Panc1 (cell line): Measurements from ENCODE around the gene CMPK1. TPM values are rescaled to one million over a fixed set of nuclear protein-coding genes. Genes with fewer than 3 reads are reported as not detected.

ENCODE experiments used
- ATAC-seq: fragments of 200-7000 bp; cut with Tn5 transposase; 2 replicates; pipeline ENCODE4 v1.9.1; 2020; ENCODE audit warnings: mild to moderate bottlenecking, moderate library complexity
- BruUV-seq: library from RNA; stranded (reverse); fragments of 400-500 nt; replicated peaks from 2 replicates; lab custom pipeline; 2021; lab: Mats Ljungman, UMichigan
- CTCF ChIA-PET: fragments of 300-600 bp; sonication (Branson Sonifier 250); formaldehyde crosslinking; loops from one replicate; lab custom pipeline; 2022; ENCODE audit warnings: antibody characterized with exemption; lab: Charles Lee
- POLR2A ChIA-PET: fragments of 300-600 bp; sonication (Branson Sonifier 250); formaldehyde crosslinking; loops from one replicate; lab custom pipeline; 2022; ENCODE audit warnings: antibody characterized with exemption; lab: Charles Lee
- DNase-seq: peaks from one replicate; pipeline ENCODE4 v3.0.0-alpha.2; 2010; ENCODE audit warnings: low read depth, low spot score
- H3K27ac ChIP-seq: 2 replicates; pipeline ENCODE4 v1.5.1; 2011; ENCODE audit warnings: mild to moderate bottlenecking, low read length, inconsistent platforms
- H3K27me3 ChIP-seq: fragments of 200-500 bp; sonication (Bioruptor generic); 2 replicates; pipeline ENCODE4 v1.6.0; 2014; ENCODE audit warnings: low read length, inconsistent platforms; ENCODE audit not compliant: control insufficient read depth, insufficient read depth
- H3K36me3 ChIP-seq: fragments of 200-500 bp; sonication (Bioruptor generic); 2 replicates; pipeline ENCODE4 v1.5.1; 2014; ENCODE audit warnings: inconsistent platforms, mild to moderate bottlenecking, low read length, moderate library complexity; ENCODE audit not compliant: control insufficient read depth, insufficient read depth
- H3K4me1 ChIP-seq: 2 replicates; pipeline ENCODE4 v1.5.1; 2011; ENCODE audit warnings: inconsistent platforms, mild to moderate bottlenecking, low read length, moderate library complexity; ENCODE audit not compliant: control insufficient read depth, insufficient read depth
- H3K4me3 ChIP-seq, 2 experiments: 2 replicates each; pipeline ENCODE4 v1.5.1; 2011 to 2012; ENCODE audit warnings: low read depth in 2 of 2, low read length in 2 of 2, mild to moderate bottlenecking in 2 of 2, inconsistent platforms in 1 of 2, moderate library complexity in 1 of 2
- H3K9me3 ChIP-seq: fragments of 200-500 bp; sonication (Bioruptor generic); 2 replicates; pipeline ENCODE4 v1.5.1; 2014; ENCODE audit warnings: low read depth, mild to moderate bottlenecking, inconsistent platforms, low read length, moderate library complexity; ENCODE audit not compliant: control insufficient read depth, insufficient read depth
- POLR2AphosphoS5 ChIP-seq: IDR thresholded peaks from 2 replicates; pipeline ENCODE4 v1.6.1; 2012; ENCODE audit warnings: mild to moderate bottlenecking, low read depth, low read length, moderate library complexity
- SIN3A ChIP-seq: IDR thresholded peaks from 2 replicates; pipeline ENCODE4 v1.6.1; 2012; ENCODE audit warnings: low read depth, mild to moderate bottlenecking, low read length, moderate library complexity, borderline replicate concordance; ENCODE audit not compliant: insufficient read depth
- TCF7L2 ChIP-seq: IDR thresholded peaks from 2 replicates; pipeline ENCODE4 v1.6.1; 2011; ENCODE audit warnings: mild to moderate bottlenecking, low read depth, low read length, inconsistent platforms
- in situ Hi-C: cut with HindIII; loops from 2 replicates; pipeline ENCODE4 v1.10.0; 2016; ENCODE audit warnings: low sequenced_read_pairs, low pct_unique_long_range_greater_than_20kb
- intact Hi-C: fragments of 100-400 bp; cut with micrococcal nuclease; formaldehyde crosslinking; loops from one replicate; pipeline ENCODE4 v1.10.0; 2022; ENCODE audit not compliant: unreplicated experiment
- total RNA-seq: library from RNA; stranded (reverse); gene quantifications from one replicate; pipeline ENCODE4 v1.2.1, GENCODE V29; 2021; ENCODE audit not compliant: unreplicated experiment
- TF ChIP-seq, protein P1 (sequence below): fragments of 450-650 bp; IDR thresholded peaks from 2 replicates; pipeline ENCODE4 v1.5.1; 2017; ENCODE audit warnings: mild to moderate bottlenecking
- TF ChIP-seq, protein P2 (sequence below), 2 experiments: IDR thresholded peaks; 2 replicates each; pipeline ENCODE4 v1.6.1; 2011 to 2012; ENCODE audit warnings: low read depth in 2 of 2, control low read depth in 1 of 2, low read length in 1 of 2, mild to moderate bottlenecking in 1 of 2, moderate library complexity in 1 of 2; ENCODE audit not compliant: insufficient read depth in 1 of 2

CMPK1 gene
- total RNA-seq, 1 experiment from 2014 or later: 85.1 TPM

DNA sequence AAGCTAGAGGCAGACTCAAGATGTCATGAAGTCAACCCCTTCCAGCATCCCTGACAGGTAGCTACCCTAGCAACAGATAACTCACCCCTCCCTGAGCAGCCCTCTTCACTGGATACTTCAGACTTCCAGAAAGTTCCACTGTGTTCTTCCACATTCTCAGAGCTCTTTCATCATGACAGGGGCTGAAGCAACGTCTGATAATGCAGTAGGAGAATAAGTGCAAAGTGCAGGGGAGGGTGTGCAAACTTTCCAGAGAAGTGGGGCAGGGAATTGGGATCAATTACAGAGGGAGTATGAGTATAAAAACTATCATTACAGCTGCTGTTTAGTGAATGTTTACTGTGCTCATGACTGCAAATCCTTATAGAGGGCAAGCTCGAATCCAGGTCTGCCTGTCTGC lies 56.1 kb downstream of the CMPK1 start:
- in situ Hi-C loops: no loop called here

DNA sequence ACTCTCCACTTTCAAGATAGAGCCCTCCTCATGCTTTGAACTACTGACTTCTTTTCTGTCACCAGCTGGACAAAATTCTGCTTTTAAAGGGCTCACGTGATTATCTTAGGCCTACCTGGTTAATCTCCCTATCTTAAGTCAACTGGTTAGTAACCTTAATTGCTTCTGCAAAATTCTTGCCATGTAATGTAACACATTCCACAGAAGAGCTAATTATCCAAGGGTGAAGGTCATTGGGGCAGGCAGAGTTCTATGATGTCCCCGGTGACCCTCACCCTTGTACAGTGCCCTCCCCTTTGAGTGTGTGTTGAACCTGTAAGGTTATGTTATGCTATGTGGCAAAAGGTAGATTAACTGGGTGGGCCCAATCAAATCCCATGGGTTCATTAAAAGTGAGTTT lies 57.3 kb downstream of the CMPK1 start:
- ATAC-seq (no peak), DNase-seq (no peak)
- Histone ChIP-seq H3K9me3 (no peaks in the 10 kb centered on the region), H3K36me3 (no peaks in the 10 kb centered on the region), H3K27me3 (no peaks in the 10 kb centered on the region; the same call in 1 of the 2 replicates), H3K4me3 (no peak overlapping the region), H3K4me1 (no peaks in the 10 kb centered on the region; the same call in 1 of the 2 replicates), H3K27ac (no peak overlapping the region)
- ChIA-PET POLR2A (no interaction called here), CTCF (interaction anchor here (3.7 to 4.6 kb wide), 2 partner anchors 46 to 336 kb away, joined by 26 to 31 read pairs; partner anchors contain the start of gene FOXD2)
- intact Hi-C loops (no loop called here), in situ Hi-C loops (no loop called here)
- TF ChIP-seq TCF7L2 (no peak), SIN3A (no peak), POLR2AphosphoS5 (no peak)
- TF ChIP-seq, protein P1, sequence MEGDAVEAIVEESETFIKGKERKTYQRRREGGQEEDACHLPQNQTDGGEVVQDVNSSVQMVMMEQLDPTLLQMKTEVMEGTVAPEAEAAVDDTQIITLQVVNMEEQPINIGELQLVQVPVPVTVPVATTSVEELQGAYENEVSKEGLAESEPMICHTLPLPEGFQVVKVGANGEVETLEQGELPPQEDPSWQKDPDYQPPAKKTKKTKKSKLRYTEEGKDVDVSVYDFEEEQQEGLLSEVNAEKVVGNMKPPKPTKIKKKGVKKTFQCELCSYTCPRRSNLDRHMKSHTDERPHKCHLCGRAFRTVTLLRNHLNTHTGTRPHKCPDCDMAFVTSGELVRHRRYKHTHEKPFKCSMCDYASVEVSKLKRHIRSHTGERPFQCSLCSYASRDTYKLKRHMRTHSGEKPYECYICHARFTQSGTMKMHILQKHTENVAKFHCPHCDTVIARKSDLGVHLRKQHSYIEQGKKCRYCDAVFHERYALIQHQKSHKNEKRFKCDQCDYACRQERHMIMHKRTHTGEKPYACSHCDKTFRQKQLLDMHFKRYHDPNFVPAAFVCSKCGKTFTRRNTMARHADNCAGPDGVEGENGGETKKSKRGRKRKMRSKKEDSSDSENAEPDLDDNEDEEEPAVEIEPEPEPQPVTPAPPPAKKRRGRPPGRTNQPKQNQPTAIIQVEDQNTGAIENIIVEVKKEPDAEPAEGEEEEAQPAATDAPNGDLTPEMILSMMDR: no peak
- TF ChIP-seq, protein P2, sequence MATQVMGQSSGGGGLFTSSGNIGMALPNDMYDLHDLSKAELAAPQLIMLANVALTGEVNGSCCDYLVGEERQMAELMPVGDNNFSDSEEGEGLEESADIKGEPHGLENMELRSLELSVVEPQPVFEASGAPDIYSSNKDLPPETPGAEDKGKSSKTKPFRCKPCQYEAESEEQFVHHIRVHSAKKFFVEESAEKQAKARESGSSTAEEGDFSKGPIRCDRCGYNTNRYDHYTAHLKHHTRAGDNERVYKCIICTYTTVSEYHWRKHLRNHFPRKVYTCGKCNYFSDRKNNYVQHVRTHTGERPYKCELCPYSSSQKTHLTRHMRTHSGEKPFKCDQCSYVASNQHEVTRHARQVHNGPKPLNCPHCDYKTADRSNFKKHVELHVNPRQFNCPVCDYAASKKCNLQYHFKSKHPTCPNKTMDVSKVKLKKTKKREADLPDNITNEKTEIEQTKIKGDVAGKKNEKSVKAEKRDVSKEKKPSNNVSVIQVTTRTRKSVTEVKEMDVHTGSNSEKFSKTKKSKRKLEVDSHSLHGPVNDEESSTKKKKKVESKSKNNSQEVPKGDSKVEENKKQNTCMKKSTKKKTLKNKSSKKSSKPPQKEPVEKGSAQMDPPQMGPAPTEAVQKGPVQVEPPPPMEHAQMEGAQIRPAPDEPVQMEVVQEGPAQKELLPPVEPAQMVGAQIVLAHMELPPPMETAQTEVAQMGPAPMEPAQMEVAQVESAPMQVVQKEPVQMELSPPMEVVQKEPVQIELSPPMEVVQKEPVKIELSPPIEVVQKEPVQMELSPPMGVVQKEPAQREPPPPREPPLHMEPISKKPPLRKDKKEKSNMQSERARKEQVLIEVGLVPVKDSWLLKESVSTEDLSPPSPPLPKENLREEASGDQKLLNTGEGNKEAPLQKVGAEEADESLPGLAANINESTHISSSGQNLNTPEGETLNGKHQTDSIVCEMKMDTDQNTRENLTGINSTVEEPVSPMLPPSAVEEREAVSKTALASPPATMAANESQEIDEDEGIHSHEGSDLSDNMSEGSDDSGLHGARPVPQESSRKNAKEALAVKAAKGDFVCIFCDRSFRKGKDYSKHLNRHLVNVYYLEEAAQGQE (IDR thresholded peaks at IDR 0.05; ENCODE audit: insufficient read depth in 1 of 2, low read depth in 2 of 2, low read length in 1 of 2): no peak
- BruUV-seq: no TSS peak

More for the DNA sequence above, 56.1 kb downstream of the CMPK1 start:
- Histone ChIP-seq H3K4me3 (no peak overlapping the region), H3K9me3 (no peaks in the 10 kb centered on the region), H3K27me3 (no peaks in the 10 kb centered on the region; the same call in 1 of the 2 replicates), H3K36me3 (no peaks in the 10 kb centered on the region), H3K27ac (no peak overlapping the region), H3K4me1 (no peaks in the 10 kb centered on the region; the same call in 1 of the 2 replicates)
- no peak for DNase-seq
- POLR2A ChIA-PET: no interaction called here
- no peak for ATAC-seq
- no peak for TF ChIP-seq SIN3A
- TF ChIP-seq, protein P1: no peak
- TF ChIP-seq POLR2AphosphoS5: no peak
- TF ChIP-seq, protein P2 (IDR thresholded peaks at IDR 0.05; ENCODE audit: insufficient read depth in 1 of 2, low read depth in 2 of 2, low read length in 1 of 2): no peak
- no peak for TF ChIP-seq TCF7L2
- intact Hi-C loops: loop anchor here (5.0 kb wide), 2 partner anchors 323 to 338 kb away; no protein-coding TSS in a partner anchor
- BruUV-seq: no TSS peak
- CTCF ChIA-PET: interaction anchor here (0.6 to 4.6 kb wide), 3 partner anchors 47 to 850 kb away, joined by 4 to 31 read pairs (median 26); partner anchors contain the start of gene FOXD2
